PC-9 (cell line): ENCODE data around the gene SEMA3C.

Experiments
- CTCF ChIP-seq: fragments of 200-600 bp; sonication (generic); conservative IDR thresholded peaks from 2 replicates; pipeline ENCODE4 v1.6.1; 2017; ENCODE audit warnings: mixed run types, antibody characterized with exemption, mild to moderate bottlenecking, moderate library complexity
- EZH2 ChIP-seq: fragments of 200-600 bp; sonication (generic); IDR thresholded peaks from 2 replicates; pipeline ENCODE4 v1.8.0; 2017; ENCODE audit warnings: antibody characterized with exemption, low read depth

GRCh38 chr7:80829527-80829926 is 89.3 kb downstream of the SEMA3C start:
- TF ChIP-seq CTCF = no peak
- TF ChIP-seq EZH2 = no peak
